Transverse colon (tissue), 4 donors: Measurements from ENCODE around the gene ARFGAP3.

ENCODE experiments used
- EP300 ChIP-seq: sonication (generic); formaldehyde crosslinking; IDR thresholded peaks from one replicate; pipeline ENCODE4 v1.6.1; 2017; ENCODE audit warnings: antibody characterized with exemption, low read depth
- POLR2A ChIP-seq: fragments of 450-650 bp; IDR thresholded peaks from one replicate; pipeline ENCODE4 v1.6.1; 2016; ENCODE audit warnings: antibody characterized with exemption, mild to moderate bottlenecking, moderate library complexity
- POLR2AphosphoS5 ChIP-seq, 3 donors: sonication (generic); formaldehyde crosslinking; IDR thresholded peaks; one replicate each; pipeline ENCODE4 v1.6.1; 2016; ENCODE audit warnings: antibody characterized with exemption in 3 of 3
- TF ChIP-seq, protein P1 (sequence below), 5 experiments: fragments of 200-600 bp in 3 of 5; fragments of 450-650 bp in 2 of 5; sonication (generic) in 3 of 5; IDR thresholded peaks; 1 replicate in 2 of 5; 2 replicates in 3 of 5; pipeline ENCODE4 v1.5.1; 2016 to 2017; ENCODE audit warnings: antibody characterized with exemption in 5 of 5, inconsistent platforms in 3 of 5, mild to moderate bottlenecking in 2 of 5, moderate library complexity in 1 of 5

DNA sequence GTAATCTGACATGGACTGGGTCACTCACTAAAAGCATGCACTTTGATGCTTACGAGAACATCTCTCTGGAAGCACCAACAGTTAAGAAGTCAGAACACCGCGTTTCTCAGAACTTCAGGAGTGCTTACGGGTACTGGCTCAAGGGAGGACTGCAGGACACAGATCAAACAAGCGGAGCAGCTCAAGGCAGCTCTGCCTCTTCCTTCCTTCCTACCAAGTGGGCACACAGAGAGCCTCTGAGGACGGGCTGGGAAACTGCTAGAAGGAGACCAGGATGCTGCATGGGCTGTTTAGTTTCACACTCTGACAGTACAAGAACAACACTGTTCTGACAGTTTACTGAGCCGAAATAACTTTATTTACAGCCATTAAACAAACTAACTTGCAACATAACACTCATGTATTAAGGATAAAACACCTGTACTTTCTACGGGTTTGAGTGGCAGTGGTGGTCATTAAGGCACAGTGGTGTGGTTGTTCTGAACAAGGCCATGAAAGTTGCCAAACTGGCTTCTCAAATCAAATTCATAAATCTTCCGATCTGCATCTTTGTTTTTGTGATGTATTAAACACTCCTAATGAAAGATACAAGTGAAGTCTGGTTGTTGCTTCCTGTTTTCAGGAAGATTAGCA is 37.5 kb downstream of the ARFGAP3 start:
- TF ChIP-seq, protein P1, sequence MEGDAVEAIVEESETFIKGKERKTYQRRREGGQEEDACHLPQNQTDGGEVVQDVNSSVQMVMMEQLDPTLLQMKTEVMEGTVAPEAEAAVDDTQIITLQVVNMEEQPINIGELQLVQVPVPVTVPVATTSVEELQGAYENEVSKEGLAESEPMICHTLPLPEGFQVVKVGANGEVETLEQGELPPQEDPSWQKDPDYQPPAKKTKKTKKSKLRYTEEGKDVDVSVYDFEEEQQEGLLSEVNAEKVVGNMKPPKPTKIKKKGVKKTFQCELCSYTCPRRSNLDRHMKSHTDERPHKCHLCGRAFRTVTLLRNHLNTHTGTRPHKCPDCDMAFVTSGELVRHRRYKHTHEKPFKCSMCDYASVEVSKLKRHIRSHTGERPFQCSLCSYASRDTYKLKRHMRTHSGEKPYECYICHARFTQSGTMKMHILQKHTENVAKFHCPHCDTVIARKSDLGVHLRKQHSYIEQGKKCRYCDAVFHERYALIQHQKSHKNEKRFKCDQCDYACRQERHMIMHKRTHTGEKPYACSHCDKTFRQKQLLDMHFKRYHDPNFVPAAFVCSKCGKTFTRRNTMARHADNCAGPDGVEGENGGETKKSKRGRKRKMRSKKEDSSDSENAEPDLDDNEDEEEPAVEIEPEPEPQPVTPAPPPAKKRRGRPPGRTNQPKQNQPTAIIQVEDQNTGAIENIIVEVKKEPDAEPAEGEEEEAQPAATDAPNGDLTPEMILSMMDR (IDR thresholded peaks at IDR 0.05): no peak
- no peak for TF ChIP-seq POLR2AphosphoS5 (IDR thresholded peaks at IDR 0.05)
- TF ChIP-seq EP300: no peak
- no peak for TF ChIP-seq POLR2A
